Coronary artery (tissue), 2 donors: ENCODE results near the gene SUOX.

Source experiments
- DNase-seq: peaks from one replicate; pipeline ENCODE4 v3.0.0-alpha.2; 2017; ENCODE audit warnings: low spot score
- H3K27ac ChIP-seq, 2 donors: fragments of 200-600 bp; sonication (generic); one replicate each; pipeline ENCODE4 v1.5.1; 2016 to 2019
- H3K4me3 ChIP-seq: fragments of 200-600 bp; sonication (generic); 2 replicates; pipeline ENCODE4 v1.5.1; 2016; ENCODE audit warnings: mild to moderate bottlenecking, moderate library complexity
- CTCF ChIP-seq: fragments of 200-600 bp; sonication (generic); IDR thresholded peaks from one replicate; pipeline ENCODE4 v1.5.1; 2019; ENCODE audit warnings: antibody characterized with exemption

SUOX gene

GRCh38 chr12:56021889-56022497 lies 24.9 kb downstream of the SUOX start:
- no peak for TF ChIP-seq CTCF
- peak overlapping the region in 1 of 2 donors; percentile 60 for H3K27ac ChIP-seq
- DNase-seq: no peak
- peak overlapping the region; percentile 66 for H3K4me3 ChIP-seq

- Histone ChIP-seq H3K4me3 (no peak overlapping the region), H3K27ac (no peak overlapping the region)
- DNase-seq: no peak
- no peak for TF ChIP-seq CTCF
These were observed 31.6 kb downstream of the SUOX start for GRCh38 chr12:56028511-56029165.

GRCh38 chr12:56029166-56029519 lies 32.1 kb downstream of the SUOX start:
- no peak for DNase-seq
- no peak overlapping the region for H3K4me3 ChIP-seq
- no peak for TF ChIP-seq CTCF
- no peak overlapping the region for H3K27ac ChIP-seq

GRCh38 chr12:56029666-56030293 lies 32.7 kb downstream of the SUOX start:
- Histone ChIP-seq H3K4me3 (no peak overlapping the region), H3K27ac (no peak overlapping the region)
- TF ChIP-seq CTCF: peak; percentile 40
- DNase-seq: no peak

- no peak for TF ChIP-seq CTCF
- no peak for DNase-seq
- H3K4me3 ChIP-seq: no peak overlapping the region
- no peak overlapping the region for H3K27ac ChIP-seq
These were observed 34.9 kb downstream of the SUOX start for GRCh38 chr12:56031987-56032386.

GRCh38 chr12:56034586-56035332 lies 37.7 kb downstream of the SUOX start:
- no peak for DNase-seq
- TF ChIP-seq CTCF: no peak
- Histone ChIP-seq H3K27ac (no peak overlapping the region), H3K4me3 (no peak overlapping the region)
